ENCODE measurements around the gene RAMACL.

DNA sequence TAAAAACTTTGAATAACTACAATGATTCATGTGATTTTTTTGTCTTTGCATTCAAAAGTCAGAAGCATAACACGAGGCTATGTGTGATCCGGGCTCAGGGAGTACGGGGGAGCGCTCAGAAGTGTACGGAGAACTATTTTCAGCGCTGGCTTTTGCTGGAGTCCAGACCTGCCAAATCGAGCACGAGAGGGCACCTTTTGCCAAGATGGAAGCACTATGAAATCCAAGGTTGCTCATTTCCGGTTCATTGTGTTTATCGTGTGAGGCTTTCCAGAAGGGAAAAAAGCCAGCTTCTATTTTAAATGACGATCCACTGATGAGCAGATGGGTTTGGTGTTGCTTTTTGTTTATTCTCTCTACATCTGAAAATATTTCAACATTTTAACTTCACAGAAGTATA lies 11.3 kb downstream of the RAMACL start:
- TF ChIP-seq CTCF (IDR thresholded peaks at IDR 0.05) (no peak), POLR2A (IDR thresholded peaks at IDR 0.05) (no peak), EP300 (IDR thresholded peaks at IDR 0.05) (peak in 1 of 2 donors; percentile 66)

Measured in tibial nerve (tissue), 4 donors.